Measurements from ENCODE around the gene RAE1.
"Not testable (repeated sequence)": the region's sequence is repeated elsewhere in the genome, so short reads cannot be mapped to it uniquely, and the experiment has no call there.

RAE1 gene

GRCh38 chr20:57409672-57410397 lies 58.8 kb downstream of the RAE1 start:
- no peaks in the 10 kb centered on the region for H3K27me3 ChIP-seq (ENCODE audit: low read depth)
- no peaks in the 10 kb centered on the region for H3K9me3 ChIP-seq
- peaks cover 23% of the 10 kb centered on the region for H3K36me3 ChIP-seq (replicated peaks)
- in situ Hi-C loops (cut with MboI; ENCODE audit: low sequenced_read_pairs): no loop called here
- no peak overlapping the region for H3K4me3 ChIP-seq
- no peaks in the 10 kb centered on the region for H3K4me1 ChIP-seq
- DNase-seq (ENCODE audit: low spot score in 2 of 2): no peak

GRCh38 chr20:57410398-57410920 lies 59.4 kb downstream of the RAE1 start:
- H3K4me1 ChIP-seq: no peaks in the 10 kb centered on the region
- H3K4me3 ChIP-seq: no peak overlapping the region
- peaks cover 18% of the 10 kb centered on the region for H3K36me3 ChIP-seq (replicated peaks)
- in situ Hi-C loops (cut with MboI; ENCODE audit: low sequenced_read_pairs): no loop called here
- no peaks in the 10 kb centered on the region for H3K27me3 ChIP-seq (ENCODE audit: low read depth)
- DNase-seq (ENCODE audit: low spot score in 2 of 2): no peak
- H3K9me3 ChIP-seq: no peaks in the 10 kb centered on the region

GRCh38 chr20:57410924-57411323 lies 59.9 kb downstream of the RAE1 start:
- H3K36me3 ChIP-seq (replicated peaks): peaks cover 18% of the 10 kb centered on the region
- no peaks in the 10 kb centered on the region for H3K4me1 ChIP-seq
- H3K9me3 ChIP-seq: no peaks in the 10 kb centered on the region
- no peak for DNase-seq (ENCODE audit: low spot score in 2 of 2)
- in situ Hi-C loops (cut with MboI; ENCODE audit: low sequenced_read_pairs): no loop called here
- no peak overlapping the region for H3K4me3 ChIP-seq
- H3K27me3 ChIP-seq (ENCODE audit: low read depth): no peaks in the 10 kb centered on the region

- Histone ChIP-seq H3K4me1 (no peaks in the 10 kb centered on the region), H3K4me3 (no peak overlapping the region), H3K9me3 (no peaks in the 10 kb centered on the region), H3K36me3 (replicated peaks) (peaks cover 15% of the 10 kb centered on the region), H3K27me3 (ENCODE audit: low read depth) (no peaks in the 10 kb centered on the region)
- no peak for DNase-seq (ENCODE audit: low spot score in 2 of 2)
- in situ Hi-C loops (cut with MboI; ENCODE audit: low sequenced_read_pairs): no loop called here
These were observed 60.6 kb downstream of the RAE1 start for GRCh38 chr20:57411406-57412283.

DNA sequence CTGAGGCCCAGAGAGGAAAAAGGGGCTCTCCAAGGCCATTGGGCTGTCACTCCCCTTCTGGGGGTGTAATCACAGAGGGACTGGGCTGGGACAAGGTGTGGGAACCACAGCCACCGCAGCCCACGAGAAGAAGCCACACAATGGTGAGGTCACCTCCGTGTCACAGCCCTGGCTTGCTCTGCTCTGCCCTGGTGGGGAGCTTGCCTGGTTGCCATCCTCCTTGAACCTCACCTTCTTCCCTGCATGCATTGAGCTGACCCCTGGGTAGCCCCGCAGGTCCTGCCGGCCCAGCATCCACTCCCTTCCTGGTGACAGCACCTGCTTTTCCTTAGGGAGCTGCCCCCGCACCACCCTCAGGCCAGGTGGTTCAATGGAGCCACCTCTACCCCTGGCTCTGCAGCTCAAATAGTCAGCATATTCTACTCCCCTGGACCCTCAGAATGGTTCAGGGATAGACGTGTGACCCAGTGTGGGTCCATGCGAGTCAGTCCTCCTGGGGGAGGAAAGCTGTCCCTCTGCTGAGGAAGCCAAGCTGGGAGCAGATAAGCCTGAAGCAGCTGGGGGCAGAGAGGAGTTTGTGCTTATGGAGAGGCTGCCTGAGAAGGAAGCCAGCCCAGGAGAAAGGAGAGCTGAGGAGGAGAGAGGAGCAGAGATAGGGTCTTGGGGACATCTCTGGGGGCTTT lies 61.4 kb downstream of the RAE1 start:
- in situ Hi-C loops (cut with MboI; ENCODE audit: low sequenced_read_pairs): no loop called here
- H3K4me1 ChIP-seq: no peaks in the 10 kb centered on the region
- H3K9me3 ChIP-seq: no peaks in the 10 kb centered on the region
- no peak overlapping the region for H3K4me3 ChIP-seq
- H3K36me3 ChIP-seq (replicated peaks): peaks cover 12% of the 10 kb centered on the region
- no peak for DNase-seq (ENCODE audit: low spot score in 2 of 2)
- no peaks in the 10 kb centered on the region for H3K27me3 ChIP-seq (ENCODE audit: low read depth)

DNA sequence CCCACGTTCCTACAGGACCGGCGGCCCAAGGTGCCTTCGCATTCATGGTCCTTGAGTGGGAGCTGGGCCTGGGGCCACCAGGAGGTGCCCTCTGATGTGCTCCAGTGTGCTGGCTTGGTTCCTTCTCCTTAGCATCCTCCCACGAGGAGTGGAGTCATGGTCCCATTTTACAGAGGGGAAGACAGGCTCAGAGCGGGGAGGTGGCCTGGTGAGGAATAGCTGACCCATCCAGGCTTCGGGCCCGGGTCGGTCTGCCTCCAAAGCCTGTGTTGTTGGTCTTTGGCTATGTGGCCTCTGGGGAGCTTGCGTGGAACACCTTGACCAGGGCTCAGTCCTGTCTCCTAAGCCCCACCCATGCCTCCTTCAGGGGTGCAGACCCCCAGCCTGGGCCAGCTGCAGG lies 62.9 kb downstream of the RAE1 start:
- Histone ChIP-seq H3K9me3 (no peaks in the 10 kb centered on the region), H3K4me1 (no peaks in the 10 kb centered on the region), H3K27me3 (ENCODE audit: low read depth) (no peaks in the 10 kb centered on the region), H3K4me3 (no peak overlapping the region), H3K36me3 (replicated peaks) (no peaks in the 10 kb centered on the region)
- in situ Hi-C loops (cut with MboI; ENCODE audit: low sequenced_read_pairs): no loop called here
- no peak for DNase-seq (ENCODE audit: low spot score in 2 of 2)

- H3K27me3 ChIP-seq (ENCODE audit: low read depth): no peaks in the 10 kb centered on the region
- no peak for DNase-seq (ENCODE audit: low spot score in 2 of 2)
- no peaks in the 10 kb centered on the region for H3K4me1 ChIP-seq
- no peaks in the 10 kb centered on the region for H3K9me3 ChIP-seq
- H3K36me3 ChIP-seq (replicated peaks): no peaks in the 10 kb centered on the region
- in situ Hi-C loops (cut with MboI; ENCODE audit: low sequenced_read_pairs): no loop called here
- no peak overlapping the region for H3K4me3 ChIP-seq
These were observed 64.0 kb downstream of the RAE1 start for GRCh38 chr20:57414867-57415592.

- in situ Hi-C loops (cut with MboI; ENCODE audit: low sequenced_read_pairs): no loop called here
- no peaks in the 10 kb centered on the region for H3K36me3 ChIP-seq (replicated peaks)
- no peak overlapping the region for H3K4me3 ChIP-seq
- no peak for DNase-seq (ENCODE audit: low spot score in 2 of 2)
- H3K9me3 ChIP-seq: no peaks in the 10 kb centered on the region
- H3K4me1 ChIP-seq: no peaks in the 10 kb centered on the region
- no peaks in the 10 kb centered on the region for H3K27me3 ChIP-seq (ENCODE audit: low read depth)
These were observed 64.7 kb downstream of the RAE1 start for GRCh38 chr20:57415771-57416170.

DNA sequence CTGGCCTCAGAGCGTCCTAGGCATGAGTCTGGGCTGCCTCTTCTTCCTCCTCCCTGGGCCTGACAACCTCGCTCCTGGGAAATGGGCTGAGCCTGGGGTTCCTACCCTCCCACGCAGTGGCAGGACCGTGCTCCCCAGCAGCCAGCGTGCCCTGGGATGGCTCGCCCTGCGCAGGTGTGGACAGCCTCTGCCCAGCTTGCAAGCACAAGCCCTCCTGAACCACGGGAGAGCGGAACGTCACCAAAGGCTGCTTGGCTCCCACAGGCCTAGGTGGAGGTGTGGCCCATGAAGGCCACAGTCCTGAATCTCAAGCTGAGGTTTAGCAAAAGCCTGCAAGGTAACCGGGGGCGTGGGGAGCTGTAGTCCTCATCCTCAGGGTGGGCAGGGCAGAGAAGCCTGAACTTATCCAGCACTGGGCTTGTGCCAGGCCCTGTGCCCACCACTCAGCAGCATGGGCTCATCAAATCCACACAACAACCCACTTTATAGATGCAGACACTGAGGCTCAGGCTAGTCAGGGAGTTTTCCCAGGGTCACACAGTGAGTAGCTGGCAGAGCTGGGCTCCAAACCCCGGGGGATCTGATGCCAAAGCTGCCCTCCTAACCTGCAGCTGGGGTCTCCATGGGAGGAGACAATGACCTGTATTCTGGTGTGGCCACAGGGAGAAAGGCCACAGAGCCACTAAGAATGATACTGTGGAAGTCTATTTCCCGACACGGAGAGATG lies 65.4 kb downstream of the RAE1 start:
- no peak for DNase-seq (ENCODE audit: low spot score in 2 of 2)
- in situ Hi-C loops (cut with MboI; ENCODE audit: low sequenced_read_pairs): no loop called here
- Histone ChIP-seq H3K9me3 (no peaks in the 10 kb centered on the region), H3K36me3 (replicated peaks) (no peaks in the 10 kb centered on the region), H3K27me3 (ENCODE audit: low read depth) (no peaks in the 10 kb centered on the region), H3K4me3 (no peak overlapping the region), H3K4me1 (no peaks in the 10 kb centered on the region)

- Histone ChIP-seq H3K4me3 (no peak overlapping the region), H3K4me1 (no peaks in the 10 kb centered on the region), H3K27me3 (ENCODE audit: low read depth) (no peaks in the 10 kb centered on the region), H3K9me3 (no peaks in the 10 kb centered on the region), H3K36me3 (replicated peaks) (no peaks in the 10 kb centered on the region)
- no peak for DNase-seq (ENCODE audit: low spot score in 2 of 2)
- in situ Hi-C loops (cut with MboI; ENCODE audit: low sequenced_read_pairs): no loop called here
These were observed 66.1 kb downstream of the RAE1 start for GRCh38 chr20:57417051-57417689.

DNA sequence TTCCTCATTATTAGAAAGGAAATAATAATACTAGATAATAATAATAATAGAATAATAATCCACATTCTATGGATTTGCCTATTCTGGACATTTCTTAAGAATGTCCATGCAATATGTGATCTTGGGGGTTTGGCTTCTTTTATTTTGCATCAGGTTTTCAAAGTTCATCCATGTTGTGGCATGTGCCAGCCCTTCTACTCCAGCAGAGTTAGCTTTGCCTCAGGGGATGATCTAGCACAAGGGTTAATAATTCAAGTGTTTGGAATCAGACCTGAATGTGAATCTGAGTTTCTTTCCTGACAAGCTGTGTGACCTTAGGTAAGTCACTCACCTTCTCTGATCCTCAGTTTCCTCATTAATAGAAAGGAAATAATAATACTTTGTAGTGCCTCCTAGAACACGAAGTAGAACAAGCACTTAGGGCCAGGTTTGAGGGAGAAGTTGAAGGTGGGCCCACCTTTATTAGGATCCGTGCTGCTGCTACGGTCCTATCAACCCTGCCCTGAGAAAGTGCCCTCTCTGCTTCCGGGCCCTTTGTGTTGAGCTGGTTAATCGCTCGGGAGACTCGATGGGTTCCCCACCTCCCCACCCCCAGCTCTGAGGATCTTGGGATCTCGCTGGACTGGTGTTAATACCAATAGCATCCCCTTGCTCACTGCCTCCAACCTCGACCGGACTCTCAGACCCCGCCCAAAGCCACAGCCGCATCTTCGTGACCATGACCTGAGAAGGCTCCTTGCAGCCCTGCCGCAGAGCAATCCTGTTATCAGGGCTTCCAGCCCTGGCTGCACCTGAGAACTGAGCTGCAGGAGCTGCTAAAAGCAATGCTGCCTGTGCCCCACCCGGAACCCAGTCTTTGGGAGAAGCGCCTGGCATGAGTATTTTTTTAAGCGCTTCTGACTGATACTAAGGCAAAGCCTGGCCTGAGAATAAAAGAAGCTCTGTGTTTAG lies 67.0 kb downstream of the RAE1 start:
- Histone ChIP-seq H3K27me3 (ENCODE audit: low read depth) (no peaks in the 10 kb centered on the region), H3K4me3 (no peak overlapping the region), H3K4me1 (no peaks in the 10 kb centered on the region), H3K36me3 (replicated peaks) (no peaks in the 10 kb centered on the region), H3K9me3 (no peaks in the 10 kb centered on the region)
- in situ Hi-C loops (cut with MboI; ENCODE audit: low sequenced_read_pairs): no loop called here
- no peak for DNase-seq (ENCODE audit: low spot score in 2 of 2)

DNA sequence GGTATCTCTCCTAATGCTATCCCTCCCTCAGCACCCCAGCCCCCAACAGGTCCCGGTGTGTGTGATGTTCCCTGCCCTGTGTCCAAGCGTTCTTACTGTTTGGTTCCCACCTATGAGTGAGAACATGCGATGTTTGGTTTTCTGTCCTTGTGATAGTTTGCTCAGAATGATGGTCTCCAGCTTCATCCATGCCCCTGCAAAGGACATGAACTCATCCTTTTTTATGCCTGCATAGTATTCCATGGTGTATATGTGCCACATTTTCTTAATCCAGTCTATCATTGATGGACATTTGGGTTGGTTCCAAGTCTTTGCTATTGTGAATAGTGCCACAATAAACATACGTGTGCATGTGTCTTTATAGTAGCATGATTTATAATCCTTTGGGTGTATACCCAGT lies 68.4 kb downstream of the RAE1 start:
- H3K4me1 ChIP-seq: not testable (repeated sequence)

More for the DNA sequence above, 68.4 kb downstream of the RAE1 start:
- H3K4me3 ChIP-seq; DNase-seq (ENCODE audit: low spot score in 2 of 2); H3K36me3 ChIP-seq (replicated peaks); H3K9me3 ChIP-seq; H3K27me3 ChIP-seq (ENCODE audit: low read depth); in situ Hi-C loops (cut with MboI; ENCODE audit: low sequenced_read_pairs): not testable (repeated sequence)

Measured in HAP-1 (cell line).